ENCODE data around the gene CTNNBIP1.

CTNNBIP1 gene

DNA sequence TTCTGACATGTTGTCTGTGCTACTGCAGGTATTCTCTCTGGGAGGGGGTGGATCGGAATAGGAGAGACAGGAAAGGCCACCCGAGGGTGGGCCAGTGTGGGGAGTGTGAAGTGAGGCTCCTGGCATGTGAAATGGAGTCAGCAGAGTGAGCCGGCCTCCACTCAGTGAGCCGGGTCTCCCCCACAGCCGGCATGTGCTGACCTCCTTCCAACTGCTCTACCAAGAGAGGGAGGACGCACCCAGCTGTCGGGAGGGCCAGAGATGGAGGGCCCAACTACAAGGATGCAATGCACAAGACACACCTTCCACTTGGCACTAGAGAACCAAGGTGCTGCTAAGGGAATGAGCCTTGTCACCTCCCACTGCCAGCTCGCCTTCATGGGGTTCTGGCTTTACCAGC, 58.1 kb downstream of the CTNNBIP1 start:
- DNase-seq = no peak

DNA sequence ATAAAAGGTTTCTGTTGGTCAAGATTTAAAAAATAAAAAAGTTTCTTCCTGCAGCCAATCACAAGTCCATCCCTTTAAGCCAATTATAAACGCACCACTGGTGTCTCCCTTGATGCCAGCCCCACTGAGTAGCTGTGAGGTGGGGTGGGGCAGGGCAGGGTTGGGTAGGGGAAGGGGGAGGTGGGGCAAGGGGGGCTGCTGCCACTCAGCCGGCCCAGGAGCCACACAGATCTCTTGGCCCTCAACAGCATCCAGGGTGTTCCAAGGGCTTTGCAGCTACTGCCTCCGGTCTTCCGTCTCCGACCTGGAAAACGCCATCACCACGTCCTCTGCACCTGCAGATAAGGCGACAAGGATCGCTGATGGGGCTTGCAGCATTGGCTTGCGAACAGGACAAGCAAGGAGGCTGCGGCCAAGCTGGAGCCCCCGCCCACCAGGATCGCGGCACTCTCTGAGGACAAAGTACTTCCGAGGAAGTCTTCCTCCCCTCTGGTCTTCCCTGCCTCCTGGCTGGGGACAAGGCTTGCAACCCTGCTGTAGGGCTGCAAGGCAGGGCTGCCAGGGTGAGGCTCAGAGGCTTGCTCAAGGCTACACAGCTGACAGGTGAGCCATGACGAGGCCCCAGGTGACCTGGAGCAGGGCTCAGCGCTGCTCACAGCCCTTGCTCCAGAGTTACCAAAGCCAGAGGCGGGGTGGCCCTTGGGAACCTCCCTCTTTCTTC, 59.5 kb downstream of the CTNNBIP1 start:
- DNase-seq = peak; percentile 62

DNA sequence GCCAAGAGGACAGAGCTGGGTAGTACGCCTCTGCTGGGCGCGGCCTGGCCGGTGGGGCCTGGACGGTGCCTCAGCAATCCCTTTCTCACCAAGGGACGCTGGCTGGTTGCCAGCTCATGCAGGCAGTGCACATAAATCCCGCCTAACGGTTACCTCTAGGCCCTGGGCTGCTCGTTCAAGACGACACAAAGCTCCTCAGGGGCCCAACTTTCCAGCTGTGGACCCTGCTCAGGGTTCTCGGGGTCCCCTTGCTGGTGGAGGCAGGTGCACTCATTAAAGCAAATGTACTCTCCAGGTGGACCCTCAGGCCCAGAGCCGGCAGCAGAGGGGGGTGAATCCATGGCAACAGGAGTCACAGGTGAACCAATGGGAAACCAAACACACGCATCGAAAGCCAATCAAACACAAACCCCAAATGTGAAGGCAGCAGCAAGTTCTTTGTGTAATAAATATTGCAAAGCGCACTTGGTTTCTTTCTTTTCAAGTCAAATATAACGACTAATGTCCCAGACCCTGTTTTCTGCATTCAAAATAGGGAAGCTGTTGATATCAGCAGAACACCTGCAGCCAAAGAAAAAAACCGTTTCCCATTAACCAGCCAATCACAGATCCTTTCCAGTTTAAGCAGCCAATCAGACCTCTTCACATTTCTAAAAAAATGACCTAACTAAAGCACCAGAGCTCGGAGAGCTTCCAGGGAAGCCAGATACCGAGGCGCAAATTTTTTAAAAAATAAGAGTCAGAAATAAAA, 60.2 kb downstream of the CTNNBIP1 start:
- peak; percentile 85 for DNase-seq

DNA sequence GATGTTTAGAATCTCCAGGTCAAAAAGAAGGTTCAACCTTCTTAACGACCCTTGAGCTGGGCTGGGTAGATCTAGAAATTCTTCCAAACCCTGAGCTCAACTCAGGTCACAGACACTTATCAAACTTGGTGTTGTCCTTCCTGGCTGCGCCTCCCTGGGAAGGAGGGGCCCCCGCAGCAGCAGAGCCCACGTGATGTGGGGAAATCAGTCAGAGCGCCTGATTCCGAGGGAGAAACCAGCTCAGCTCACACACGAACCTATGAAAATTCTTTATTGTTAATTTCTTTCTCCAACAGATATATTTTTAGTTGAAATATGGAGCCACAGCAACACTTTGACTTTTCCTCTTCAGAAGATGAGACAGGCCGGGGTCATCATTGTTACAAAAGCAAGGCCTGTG, 62.0 kb downstream of the CTNNBIP1 start:
- DNase-seq = no peak

DNA sequence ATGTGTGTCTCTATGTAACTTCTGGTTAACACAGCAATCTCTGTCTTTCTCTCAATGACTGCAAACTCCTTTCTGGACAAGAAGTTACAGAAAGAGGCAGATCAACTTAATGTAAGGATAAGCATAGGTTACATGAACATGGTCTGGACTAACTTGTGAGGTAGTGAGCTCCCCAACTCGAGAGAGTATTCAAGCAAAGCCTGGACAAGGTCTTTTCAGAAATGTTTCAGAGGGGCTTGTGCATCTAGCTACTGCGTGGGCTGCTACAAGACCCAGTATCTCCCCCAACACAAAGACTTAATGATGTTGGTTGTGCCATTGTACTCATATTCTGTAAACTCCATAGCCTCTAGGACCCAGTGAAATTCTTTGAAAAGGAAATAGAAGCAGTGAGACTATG, 62.8 kb downstream of the CTNNBIP1 start:
- no peak for DNase-seq

DNA sequence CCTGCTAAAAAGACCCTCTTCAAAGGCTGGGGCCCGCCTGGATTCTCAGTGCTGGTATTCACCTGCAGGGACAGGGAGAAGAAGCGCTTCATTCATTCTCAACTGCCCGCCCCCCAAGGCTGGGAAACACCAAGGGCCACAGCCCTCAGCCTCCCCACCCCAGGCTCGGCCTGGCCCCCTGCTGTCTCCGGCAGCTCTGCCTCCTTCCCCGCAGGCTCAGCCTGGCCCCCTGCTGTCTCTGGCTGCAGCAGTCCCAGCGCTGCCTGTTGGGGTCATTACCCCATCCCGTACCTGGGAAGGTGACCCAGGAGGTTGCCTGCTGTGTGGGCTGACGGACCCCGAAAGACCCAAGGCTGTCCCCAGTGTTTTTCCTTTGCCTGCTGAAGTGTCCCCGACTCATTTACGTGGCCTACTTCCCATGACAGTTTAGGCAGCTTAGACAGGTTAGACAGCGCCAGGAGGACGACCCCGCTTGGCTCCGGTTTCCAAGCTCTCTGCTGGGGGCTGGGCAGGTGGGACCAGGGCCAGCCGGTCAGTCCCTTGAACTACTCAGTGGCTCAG, 63.4 kb downstream of the CTNNBIP1 start:
- DNase-seq = peak; percentile 22

DNA sequence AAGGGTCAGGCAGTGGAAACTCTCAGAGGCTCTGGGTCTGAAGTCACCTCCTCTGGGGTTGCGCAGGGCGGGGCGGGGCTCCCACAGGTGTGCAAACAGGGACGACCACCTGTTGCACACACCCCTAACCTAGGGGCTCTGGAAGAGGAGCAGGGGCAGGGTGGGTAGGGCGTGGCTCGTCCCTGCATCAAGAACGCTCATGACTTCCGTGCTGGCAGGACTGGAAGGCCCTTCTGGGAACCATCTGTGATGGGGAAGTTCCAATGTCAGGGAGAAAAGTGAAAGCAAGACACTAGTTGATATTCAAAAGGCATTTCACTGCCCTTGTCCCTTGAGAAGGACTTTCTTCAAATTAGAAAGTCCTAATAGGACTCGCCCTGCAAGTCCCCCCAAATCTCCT, 64.2 kb downstream of the CTNNBIP1 start:
- peak; percentile 7 for DNase-seq

DNA sequence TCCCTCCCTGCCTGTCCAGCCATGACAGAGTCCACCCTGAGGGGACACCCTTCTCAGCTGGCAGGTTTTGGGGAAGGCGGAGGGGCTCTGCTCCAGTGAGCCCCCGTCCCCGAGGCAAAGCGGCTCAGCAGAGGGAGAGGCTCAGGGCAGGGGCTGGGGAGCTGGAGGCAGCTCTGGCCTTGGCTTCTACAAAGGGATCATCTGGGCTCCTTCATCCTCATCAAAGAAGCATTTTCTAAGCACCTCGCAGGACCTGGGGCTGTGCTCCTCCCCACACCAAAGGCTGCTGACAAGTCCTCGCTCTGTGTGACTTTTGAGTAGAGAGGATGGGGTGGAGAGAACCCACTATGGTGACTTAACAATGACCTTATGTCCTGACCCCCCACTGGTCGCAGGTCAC, 65.3 kb downstream of the CTNNBIP1 start:
- no peak for DNase-seq

DNA sequence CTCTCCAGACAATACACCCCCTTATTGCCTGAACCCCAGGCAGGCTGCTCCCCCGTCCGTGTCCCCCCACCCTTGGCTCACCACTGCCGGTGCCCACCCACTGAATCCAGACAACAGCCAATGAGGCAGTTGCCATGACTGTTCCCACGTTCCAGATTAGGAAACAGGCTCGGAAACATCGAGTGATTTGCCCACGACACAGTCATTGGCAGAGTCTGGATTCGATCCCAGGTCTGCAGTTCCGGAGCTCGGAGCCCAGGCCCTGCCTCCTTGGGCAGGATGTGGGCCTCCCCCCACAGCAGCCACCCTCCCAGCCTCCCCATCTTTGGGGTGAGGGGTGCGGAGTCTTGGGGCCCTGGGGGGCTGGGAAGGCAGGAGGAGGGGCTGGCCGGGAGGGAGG, 66.0 kb downstream of the CTNNBIP1 start:
- DNase-seq = no peak

DNA sequence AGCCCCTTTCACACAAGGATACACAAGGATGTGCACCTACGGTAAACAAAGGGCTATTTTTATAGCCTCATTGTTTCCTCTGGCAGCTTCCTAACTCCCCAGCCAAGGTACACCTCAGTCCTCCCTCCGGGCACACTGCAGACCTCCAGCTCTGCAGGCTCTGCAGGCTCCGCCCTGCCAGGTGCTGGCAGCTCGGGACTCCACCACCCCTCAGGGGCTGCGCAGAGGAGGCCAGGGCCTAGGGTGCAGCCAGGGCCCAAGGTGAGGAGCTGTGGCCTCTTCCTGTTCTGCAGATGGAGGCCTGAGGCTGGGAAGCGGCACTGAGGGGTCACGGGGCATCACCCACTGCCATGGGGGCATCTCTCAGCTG, 66.5 kb downstream of the CTNNBIP1 start:
- DNase-seq = peak; percentile 95

DNA sequence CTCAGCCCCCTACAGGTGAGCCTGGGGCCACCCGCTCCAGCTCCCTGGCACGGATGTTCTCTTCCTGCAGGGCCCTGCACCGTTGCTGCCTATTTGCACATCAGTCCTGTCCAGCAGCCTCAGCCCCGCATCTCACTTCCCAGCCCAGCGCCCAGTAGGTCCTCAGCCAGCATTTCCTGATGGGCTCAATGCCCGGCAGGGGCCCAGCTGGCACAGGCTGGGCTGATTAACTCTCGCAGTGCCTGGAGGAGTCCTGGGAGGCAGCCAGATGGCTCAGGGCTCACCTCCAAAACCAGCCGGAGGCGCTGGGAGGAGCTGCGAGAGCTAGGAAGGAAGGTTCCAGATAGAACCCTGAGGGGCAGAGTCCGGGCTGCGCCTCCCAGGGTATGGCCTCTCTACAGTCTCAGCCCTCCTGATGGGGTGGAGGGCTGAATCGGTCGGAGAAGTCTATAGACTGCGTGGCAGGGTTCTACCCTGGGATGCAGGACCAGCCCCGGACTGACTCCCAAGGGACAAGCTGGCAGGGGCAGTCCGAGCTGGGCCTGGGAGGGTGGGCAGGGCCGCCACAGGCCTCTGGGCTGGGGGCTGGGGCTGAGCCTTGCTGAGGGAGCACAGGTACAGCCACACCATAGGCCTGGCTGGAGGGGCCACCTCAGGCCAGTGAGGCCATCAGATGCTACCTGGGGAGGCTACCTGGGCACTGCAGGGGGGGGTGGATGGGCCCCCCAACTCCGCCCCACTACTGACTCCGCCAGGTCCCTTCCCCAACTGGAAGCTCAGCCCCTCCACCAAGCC, 67.1 kb downstream of the CTNNBIP1 start:
- DNase-seq = peak; percentile 93

DNA sequence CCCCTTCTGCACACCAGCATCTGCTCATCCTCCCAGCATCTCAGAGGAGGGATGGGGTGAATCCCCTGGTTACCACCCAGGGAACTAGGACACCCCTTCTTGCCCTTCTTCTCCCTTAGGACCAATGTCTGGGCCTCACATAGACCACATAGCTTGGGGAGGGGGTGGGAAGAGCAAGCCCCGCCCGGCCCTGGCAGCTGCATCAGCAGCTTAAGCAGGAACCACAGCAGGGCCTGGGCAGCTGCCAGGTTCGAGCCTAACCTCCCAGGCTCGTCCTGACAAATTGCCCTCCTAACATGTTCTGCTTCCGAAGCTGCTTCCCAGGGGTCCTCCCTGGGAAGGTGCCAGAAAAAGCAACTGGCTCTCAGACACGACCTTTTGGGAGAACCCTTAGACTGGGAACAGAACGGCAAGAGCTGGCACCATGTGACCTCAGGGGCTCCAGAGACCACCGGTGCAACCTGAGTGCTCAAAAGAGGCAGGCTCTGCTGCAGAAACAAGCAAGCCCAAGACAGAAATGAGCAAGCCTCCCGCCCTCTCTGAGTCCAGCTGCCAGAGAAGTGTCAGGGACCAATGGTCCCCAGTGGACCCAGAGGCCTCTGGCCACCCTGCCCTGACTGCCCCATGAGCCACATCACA, 67.9 kb downstream of the CTNNBIP1 start:
- peak; percentile 88 for DNase-seq

DNA sequence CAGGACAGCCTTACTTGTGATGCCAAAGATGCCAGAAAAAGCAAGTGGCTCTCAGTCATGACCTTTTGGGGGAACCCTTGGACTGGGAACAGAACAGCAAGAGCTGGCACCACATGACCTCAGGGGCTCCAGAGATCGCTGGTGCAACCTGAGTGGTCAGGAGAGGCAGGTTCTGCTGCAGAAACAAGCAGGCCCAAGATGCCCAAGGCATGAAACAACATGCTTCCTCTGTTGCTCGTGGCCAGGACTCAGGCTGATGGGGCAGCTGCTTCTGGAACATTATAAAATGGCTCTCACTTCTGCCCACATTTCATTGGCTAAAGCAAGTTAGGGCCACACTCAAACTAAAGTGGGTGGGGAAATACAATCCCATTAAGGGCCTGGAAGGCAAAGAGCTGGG, 68.6 kb downstream of the CTNNBIP1 start:
- DNase-seq = no peak

DNA sequence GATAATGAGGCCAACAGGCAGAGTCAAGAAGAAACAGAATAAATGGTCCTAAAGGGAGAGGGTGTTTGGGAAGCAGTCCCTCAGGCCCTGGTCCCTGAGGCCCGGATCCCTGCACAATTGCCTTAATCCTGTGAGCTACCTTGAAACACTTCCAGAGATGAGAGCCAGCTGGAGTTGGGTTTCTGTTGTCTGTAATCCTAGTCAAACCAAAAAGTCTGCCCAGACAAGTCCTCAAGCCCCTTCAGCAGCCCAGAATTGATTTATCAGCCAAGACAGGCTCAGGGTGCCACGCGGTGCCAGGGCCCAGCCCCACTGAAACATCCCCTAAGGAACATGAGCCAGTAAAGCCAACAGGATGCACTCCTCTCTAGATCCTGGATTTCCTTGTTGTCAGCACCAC, 69.9 kb downstream of the CTNNBIP1 start:
- peak; percentile 46 for DNase-seq

DNA sequence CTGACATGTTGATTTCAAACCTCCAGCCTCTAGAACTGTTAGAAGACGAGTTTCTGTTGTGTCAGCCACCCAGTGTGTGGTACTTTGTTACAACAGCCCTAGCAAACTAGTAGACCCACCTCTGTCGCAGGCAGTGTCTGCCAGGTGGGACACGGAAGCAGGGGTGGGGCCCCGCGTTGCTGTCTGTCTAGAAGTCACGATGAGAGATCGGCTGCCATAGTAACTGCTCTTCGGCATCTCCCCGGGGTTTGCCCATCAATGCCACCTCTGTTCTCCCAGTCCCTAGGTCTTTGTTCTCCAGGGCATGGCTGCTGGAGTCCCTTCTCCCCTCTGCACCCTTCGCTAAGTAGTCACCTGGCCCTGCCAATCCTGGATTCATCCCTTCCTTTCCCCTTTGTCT, 71.1 kb downstream of the CTNNBIP1 start:
- DNase-seq = no peak

DNA sequence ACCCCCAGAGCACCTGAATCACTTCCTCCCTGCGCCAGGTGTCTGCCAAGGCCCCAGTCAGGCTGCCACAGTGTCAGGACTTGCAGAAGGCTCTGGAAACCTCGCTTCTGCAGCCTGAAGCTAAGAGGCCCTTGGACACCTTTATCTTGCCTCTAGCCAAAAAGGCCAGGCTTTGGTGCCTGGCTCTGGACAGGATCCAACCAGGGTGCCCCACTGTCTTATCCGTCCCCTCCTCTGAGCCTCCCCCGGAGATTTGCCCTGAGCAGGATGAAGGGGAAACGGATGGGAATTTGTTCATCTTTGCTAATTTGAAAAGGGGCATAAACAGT, 73.5 kb downstream of the CTNNBIP1 start:
- DNase-seq = peak; percentile 87

DNA sequence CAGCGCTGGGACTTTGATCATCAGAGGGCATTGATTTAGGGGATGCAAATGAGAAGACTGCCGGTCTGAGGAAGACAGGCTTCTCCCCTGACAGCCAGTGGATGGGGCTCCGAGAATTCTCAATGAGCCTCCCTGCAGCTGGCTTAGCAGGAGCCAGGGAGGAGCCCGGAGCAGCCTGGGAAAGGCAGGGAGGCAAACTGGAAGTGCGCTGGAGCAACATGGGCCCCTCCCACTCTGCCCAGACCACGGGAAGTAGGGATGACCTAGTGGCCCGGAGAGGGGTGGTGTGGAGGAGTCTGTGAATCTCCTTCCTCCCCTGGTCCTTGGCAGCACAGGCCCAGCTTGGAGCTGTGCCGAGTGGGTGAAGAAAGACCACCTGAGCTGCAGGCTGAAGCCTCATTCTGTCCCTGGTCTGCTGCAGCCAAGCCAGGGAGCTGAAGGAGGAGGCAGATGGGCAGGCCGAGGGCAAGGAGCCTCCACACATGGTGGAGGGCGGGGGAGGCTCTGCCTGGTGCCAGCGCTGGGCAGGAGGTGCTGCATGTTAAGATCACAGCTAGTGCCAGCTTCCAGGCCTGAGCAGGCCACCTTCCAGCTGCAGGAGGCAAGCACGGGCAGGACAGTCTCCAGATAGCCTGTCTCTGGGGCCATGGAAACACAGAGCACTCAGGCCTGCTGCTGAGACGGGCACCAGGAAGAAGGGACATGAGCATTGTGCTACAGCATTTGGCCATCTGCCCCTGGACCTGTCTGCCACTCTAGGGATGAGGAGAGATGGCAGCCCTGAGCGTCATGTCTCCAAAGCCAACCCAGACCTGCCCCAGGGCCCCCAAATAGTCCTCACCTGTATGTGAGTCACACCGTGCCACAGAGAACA, 74.1 kb downstream of the CTNNBIP1 start:
- DNase-seq = peak; percentile 78

DNA sequence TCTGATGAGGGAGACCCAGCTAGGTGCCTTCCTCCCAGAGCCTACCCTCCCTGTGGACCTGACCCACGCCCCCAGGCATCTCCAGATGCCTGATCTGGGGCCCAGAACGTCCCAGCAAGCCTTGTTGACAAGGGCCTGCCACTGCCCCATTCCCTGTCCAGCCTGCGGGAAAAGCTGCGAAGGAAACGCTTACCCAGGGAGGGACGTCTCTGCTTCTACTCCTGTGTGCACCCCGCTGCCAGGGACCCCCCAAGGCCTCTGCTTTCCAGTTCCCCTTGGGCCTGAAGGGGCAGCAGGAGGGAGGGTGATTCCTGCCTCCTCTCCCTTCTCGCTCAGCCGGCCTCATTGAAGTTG, 74.7 kb downstream of the CTNNBIP1 start:
- DNase-seq = no peak

DNA sequence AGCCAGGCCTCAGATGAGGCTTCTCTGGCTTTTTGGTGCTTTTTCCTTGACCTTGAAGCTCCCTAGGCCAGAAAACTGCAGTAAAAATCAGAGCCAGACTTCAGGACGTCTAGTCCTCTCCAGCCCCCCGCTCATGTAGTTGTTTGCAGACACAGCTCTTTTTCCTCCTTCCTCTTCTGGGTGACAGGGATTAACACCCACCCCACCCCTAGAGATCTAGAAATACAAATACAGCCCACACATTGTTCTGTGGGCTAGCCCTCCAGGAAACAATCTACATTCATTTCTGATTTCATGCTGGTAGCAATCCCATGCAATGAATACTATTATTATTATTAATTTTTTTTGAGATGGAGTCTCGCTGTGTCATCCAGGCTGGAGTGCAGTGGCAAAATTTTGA, 76.4 kb downstream of the CTNNBIP1 start:
- no peak for DNase-seq

DNA sequence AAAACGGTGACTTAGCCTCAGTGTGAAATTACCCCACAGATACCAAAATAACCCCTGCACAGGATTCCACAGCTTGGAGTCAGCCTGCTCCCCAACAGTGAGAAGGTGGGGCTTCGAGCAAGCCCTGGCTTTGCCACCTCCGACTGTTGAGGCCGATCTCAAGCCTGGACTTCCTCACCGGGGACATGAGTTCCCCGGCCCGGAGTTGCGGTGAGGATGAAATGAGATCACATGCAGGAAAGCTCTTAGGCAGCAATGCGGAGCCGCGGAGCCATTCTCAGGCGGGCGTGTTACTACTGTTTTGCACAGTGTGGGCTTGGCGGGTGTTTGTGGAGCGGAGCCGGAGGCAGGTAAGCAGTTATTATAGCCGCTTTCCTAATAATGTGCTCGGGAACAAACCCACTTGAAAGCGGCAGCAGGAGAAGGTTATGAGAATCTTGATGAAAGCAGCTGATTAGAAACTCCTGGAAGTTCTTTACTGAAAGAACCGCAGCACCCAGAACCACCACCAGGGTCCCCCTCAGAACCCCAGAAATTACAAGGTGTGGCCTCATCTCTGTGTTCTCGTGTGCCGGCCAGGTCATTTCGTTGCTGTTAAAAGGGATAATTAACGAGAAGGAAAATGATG, 82.4 kb downstream of the CTNNBIP1 start:
- peak; percentile 61 for DNase-seq

DNA sequence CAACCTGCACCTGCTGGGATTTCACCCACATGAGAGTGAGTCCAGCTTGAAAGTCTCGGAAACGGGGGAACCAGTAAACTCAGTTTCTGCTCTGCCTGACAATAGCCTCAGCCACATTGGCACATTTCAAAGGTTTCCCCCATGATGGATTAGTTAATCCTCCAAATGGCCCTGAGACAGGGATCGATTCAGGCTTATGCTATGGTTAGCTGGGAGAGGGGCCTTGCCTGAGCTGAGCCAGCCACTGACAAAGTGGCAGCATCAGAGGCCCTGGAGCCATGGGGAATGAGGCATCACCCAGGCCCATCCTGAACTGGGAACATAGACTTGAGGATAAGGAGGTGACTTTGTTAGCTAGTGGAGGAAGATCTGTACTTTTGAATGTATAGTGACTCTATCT, 83.5 kb downstream of the CTNNBIP1 start:
- DNase-seq = no peak

DNA sequence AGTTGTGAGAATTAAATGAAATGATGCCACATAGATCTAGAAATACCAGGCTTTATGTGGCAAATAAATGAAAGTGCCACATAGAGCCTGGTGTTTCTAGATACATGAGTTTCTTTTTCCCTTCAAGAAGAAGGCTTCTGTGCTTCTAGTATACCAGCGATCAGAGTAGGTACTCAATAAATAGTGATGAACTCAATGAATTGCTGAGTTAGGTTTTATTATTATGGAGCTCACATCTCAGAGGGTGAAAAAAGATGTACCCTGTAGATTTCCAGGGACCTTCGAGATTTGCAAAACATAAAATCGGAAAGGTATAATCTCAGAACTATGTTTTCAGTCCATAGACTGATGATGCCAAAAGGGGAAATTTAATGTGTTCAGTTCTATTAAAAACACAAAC, 84.0 kb downstream of the CTNNBIP1 start:
- DNase-seq = no peak

All from NCI-H69 (cell line).